ENCODE results near the gene VANGL2. TPM values are rescaled to one million over a fixed set of nuclear protein-coding genes. Genes with fewer than 3 reads are reported as not detected.

VANGL2 gene
- total RNA-seq, 2 donors from 2014 or later: 9.7 to 13.6 TPM

DNA sequence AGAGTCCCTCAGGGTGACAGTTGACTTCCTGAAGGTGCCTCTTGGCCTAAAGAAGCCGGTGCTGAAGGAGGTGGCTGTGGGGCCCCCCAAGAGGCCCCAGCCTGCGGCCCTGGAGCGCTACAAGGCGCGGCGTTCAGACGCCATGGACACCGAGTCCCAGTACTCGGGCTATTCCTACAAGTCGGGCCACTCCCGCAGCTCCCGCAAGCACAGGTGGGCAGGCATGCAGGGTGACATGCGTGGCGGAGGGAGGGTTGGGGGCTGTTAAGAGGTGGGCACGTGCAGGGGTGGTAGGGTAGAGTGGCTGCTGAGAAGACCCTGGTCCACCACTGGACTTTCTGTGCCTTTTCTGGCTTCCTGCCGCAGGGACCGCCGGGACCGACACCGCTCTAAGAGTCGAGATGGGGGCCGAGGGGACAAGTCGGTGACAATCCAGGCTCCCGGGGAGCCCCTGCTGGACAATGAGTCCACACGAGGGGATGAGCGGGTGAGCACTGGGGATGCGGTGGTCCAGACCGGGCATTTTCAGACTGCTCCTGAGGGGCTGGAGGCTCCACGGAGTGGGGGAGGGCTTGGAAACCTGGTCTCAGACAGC, 15.4 kb downstream of the VANGL2 start:
- H3K4me3 ChIP-seq: no peak overlapping the region
- no peak overlapping the region for H3K27ac ChIP-seq
- H3K4me1 ChIP-seq (replicated peaks): no peaks in the 10 kb centered on the region
- DNase-seq (ENCODE audit: low spot score): no peak
- TF ChIP-seq, protein P1, sequence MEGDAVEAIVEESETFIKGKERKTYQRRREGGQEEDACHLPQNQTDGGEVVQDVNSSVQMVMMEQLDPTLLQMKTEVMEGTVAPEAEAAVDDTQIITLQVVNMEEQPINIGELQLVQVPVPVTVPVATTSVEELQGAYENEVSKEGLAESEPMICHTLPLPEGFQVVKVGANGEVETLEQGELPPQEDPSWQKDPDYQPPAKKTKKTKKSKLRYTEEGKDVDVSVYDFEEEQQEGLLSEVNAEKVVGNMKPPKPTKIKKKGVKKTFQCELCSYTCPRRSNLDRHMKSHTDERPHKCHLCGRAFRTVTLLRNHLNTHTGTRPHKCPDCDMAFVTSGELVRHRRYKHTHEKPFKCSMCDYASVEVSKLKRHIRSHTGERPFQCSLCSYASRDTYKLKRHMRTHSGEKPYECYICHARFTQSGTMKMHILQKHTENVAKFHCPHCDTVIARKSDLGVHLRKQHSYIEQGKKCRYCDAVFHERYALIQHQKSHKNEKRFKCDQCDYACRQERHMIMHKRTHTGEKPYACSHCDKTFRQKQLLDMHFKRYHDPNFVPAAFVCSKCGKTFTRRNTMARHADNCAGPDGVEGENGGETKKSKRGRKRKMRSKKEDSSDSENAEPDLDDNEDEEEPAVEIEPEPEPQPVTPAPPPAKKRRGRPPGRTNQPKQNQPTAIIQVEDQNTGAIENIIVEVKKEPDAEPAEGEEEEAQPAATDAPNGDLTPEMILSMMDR (IDR thresholded peaks at IDR 0.05): no peak
- TF ChIP-seq POLR2AphosphoS5 (IDR thresholded peaks at IDR 0.05) (no peak), POLR2A (IDR thresholded peaks at IDR 0.05) (no peak)
- intact Hi-C loops (cut with DNase I): no loop called here
- no peaks in the 10 kb centered on the region for H3K27me3 ChIP-seq (replicated peaks; ENCODE audit: insufficient read depth)
- no peaks in the 10 kb centered on the region for H3K9me3 ChIP-seq
- peaks cover 0 to 5% of the 10 kb centered on the region in 2 donors for H3K36me3 ChIP-seq
- WGBS: 97% methylated on average over 29 of the region's 29 CpGs

- no peaks in the 10 kb centered on the region for H3K27me3 ChIP-seq (replicated peaks; ENCODE audit: insufficient read depth)
- H3K9me3 ChIP-seq: no peaks in the 10 kb centered on the region
- no peaks in the 10 kb centered on the region for H3K4me1 ChIP-seq (replicated peaks)
- TF ChIP-seq POLR2A (IDR thresholded peaks at IDR 0.05): no peak
- TF ChIP-seq, protein P1 (IDR thresholded peaks at IDR 0.05): peak in 2 of 4 experiments; percentile 23 to 59
- 56% methylated on average over 4 of the region's 4 CpGs for WGBS
- intact Hi-C loops (cut with DNase I): no loop called here
- H3K36me3 ChIP-seq: peaks cover 0 to 5% of the 10 kb centered on the region in 2 donors
- H3K27ac ChIP-seq: no peak overlapping the region
- no peak for DNase-seq (ENCODE audit: low spot score)
- H3K4me3 ChIP-seq: no peak overlapping the region
These were observed 16.0 kb downstream of the VANGL2 start for GRCh38 chr1:160416369-160416768.

GRCh38 chr1:160418483-160418882, 18.1 kb downstream of the VANGL2 start:
- Histone ChIP-seq H3K9me3 (no peaks in the 10 kb centered on the region), H3K27ac (no peak overlapping the region), H3K27me3 (replicated peaks; ENCODE audit: insufficient read depth) (no peaks in the 10 kb centered on the region), H3K4me3 (no peak overlapping the region), H3K4me1 (replicated peaks) (no peaks in the 10 kb centered on the region), H3K36me3 (peaks cover 0 to 5% of the 10 kb centered on the region in 2 donors)
- no peak for DNase-seq (ENCODE audit: low spot score)
- intact Hi-C loops (cut with DNase I): no loop called here
- 84% methylated on average over 6 of the region's 6 CpGs for WGBS
- TF ChIP-seq, protein P1 (IDR thresholded peaks at IDR 0.05): no peak
- TF ChIP-seq POLR2AphosphoS5 (IDR thresholded peaks at IDR 0.05): no peak
- no peak for TF ChIP-seq POLR2A (IDR thresholded peaks at IDR 0.05)

- Histone ChIP-seq H3K4me1 (replicated peaks) (no peaks in the 10 kb centered on the region), H3K9me3 (no peaks in the 10 kb centered on the region), H3K36me3 (peaks cover 4 to 5% of the 10 kb centered on the region in 2 donors), H3K27ac (no peak overlapping the region), H3K27me3 (replicated peaks; ENCODE audit: insufficient read depth) (no peaks in the 10 kb centered on the region), H3K4me3 (no peak overlapping the region)
- 92% methylated on average over 33 of the region's 34 CpGs for WGBS
- intact Hi-C loops (cut with DNase I): no loop called here
- TF ChIP-seq POLR2A (IDR thresholded peaks at IDR 0.05): no peak
- no peak for TF ChIP-seq POLR2AphosphoS5 (IDR thresholded peaks at IDR 0.05)
- TF ChIP-seq, protein P1 (IDR thresholded peaks at IDR 0.05): no peak
- no peak for DNase-seq (ENCODE audit: low spot score)
These were observed 18.9 kb downstream of the VANGL2 start for GRCh38 chr1:160419150-160419837.

DNA sequence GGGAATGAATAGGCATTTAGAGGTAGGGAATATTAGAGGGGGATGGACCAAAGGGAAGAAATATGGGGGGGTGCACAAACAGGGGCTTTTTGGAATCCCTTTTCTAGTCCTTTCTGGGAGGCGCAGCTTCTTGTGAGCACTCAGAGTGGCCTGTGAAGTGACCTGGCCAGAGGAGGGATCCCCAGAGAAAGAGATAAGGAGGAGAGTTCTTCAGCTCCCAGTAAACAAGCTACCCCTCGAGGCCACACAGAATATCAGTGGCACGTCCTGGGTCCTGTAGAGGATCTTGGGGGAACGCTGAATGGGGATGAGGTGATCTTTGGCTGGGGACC, 19.4 kb downstream of the VANGL2 start:
- Histone ChIP-seq H3K4me1 (replicated peaks) (no peaks in the 10 kb centered on the region), H3K27ac (no peak overlapping the region), H3K4me3 (no peak overlapping the region), H3K9me3 (no peaks in the 10 kb centered on the region), H3K27me3 (replicated peaks; ENCODE audit: insufficient read depth) (no peaks in the 10 kb centered on the region), H3K36me3 (peaks cover 4 to 5% of the 10 kb centered on the region in 2 donors)
- TF ChIP-seq, protein P1 (IDR thresholded peaks at IDR 0.05): no peak
- no peak for TF ChIP-seq POLR2AphosphoS5 (IDR thresholded peaks at IDR 0.05)
- DNase-seq (ENCODE audit: low spot score): no peak
- 87% methylated on average over 4 of the region's 4 CpGs for WGBS
- intact Hi-C loops (cut with DNase I): loop anchor here (10.0 kb wide), 1 partner anchor 535 kb away; the partner anchor contains the start of gene ITLN2

Measured in prostate gland (tissue), 2 donors.